CD4-positive, alpha-beta memory T cell (primary cell): Measurements from ENCODE around the gene SPTSSB. TPM values are rescaled to one million over a fixed set of nuclear protein-coding genes. Genes with fewer than 3 reads are reported as not detected.

Experiments used
- CTCF ChIA-PET: fragments of 350-600 bp; sonication (Branson Sonifier 250); formaldehyde crosslinking; loops from one replicate; lab custom pipeline; 2021; ENCODE audit warnings: inconsistent platforms; ENCODE audit not compliant: partially characterized antibody; lab: Charles Lee
- POLR2A ChIA-PET: fragments of 350-600 bp; sonication (Branson Sonifier 250); formaldehyde crosslinking; loops from one replicate; lab custom pipeline; 2021; ENCODE audit not compliant: partially characterized antibody; lab: Charles Lee
- DNase-seq, 5 donors: peaks; one replicate each; pipeline versions ENCODE4 v3.0.0 to v3.0.0-alpha.2; 2020 to 2022; ENCODE audit warnings: mixed read lengths in 1 of 5
- H3K27ac ChIP-seq: one replicate; pipeline ENCODE4 v1.7.0; 2013; ENCODE audit warnings: low read depth, low read length
- H3K27me3 ChIP-seq: 2 replicates; pipeline ENCODE4 v1.7.0; 2013; ENCODE audit warnings: mild to moderate bottlenecking, low read length, moderate library complexity; ENCODE audit not compliant: insufficient read depth
- H3K36me3 ChIP-seq: 2 replicates; pipeline ENCODE4 v1.7.0; 2013; ENCODE audit warnings: mild to moderate bottlenecking, low read length, moderate library complexity; ENCODE audit not compliant: insufficient read depth
- H3K4me1 ChIP-seq: 2 replicates; pipeline ENCODE4 v1.7.0; 2013; ENCODE audit warnings: mild to moderate bottlenecking, low read length, moderate library complexity; ENCODE audit not compliant: insufficient read depth
- H3K4me3 ChIP-seq, 2 donors: one replicate each; pipeline ENCODE4 v1.7.0; 2013; ENCODE audit warnings: low read length in 2 of 2, mild to moderate bottlenecking in 1 of 2
- H3K9me3 ChIP-seq, 2 donors: one replicate each; pipeline ENCODE4 v1.7.0; 2013; ENCODE audit warnings: low read length in 2 of 2, control low read depth in 1 of 2; ENCODE audit not compliant: control insufficient read depth in 1 of 2
- H3K27ac Mint-ChIP-seq, 7 donors: one replicate each; pipeline ENCODE4 v1.8.0; 2020 to 2021; ENCODE audit warnings: mixed read lengths in 7 of 7, mild to moderate bottlenecking in 6 of 7, inconsistent platforms in 3 of 7, moderate library complexity in 3 of 7
- H3K27me3 Mint-ChIP-seq, 2 donors: one replicate each; pipeline ENCODE4 v1.8.0; 2020 to 2021; ENCODE audit warnings: mixed read lengths in 2 of 2
- H3K36me3 Mint-ChIP-seq, 2 donors: one replicate each; pipeline ENCODE4 v1.8.0; 2020 to 2021; ENCODE audit warnings: mixed read lengths in 2 of 2, inconsistent platforms in 1 of 2, mild to moderate bottlenecking in 1 of 2
- H3K4me1 Mint-ChIP-seq, 4 donors: one replicate each; pipeline ENCODE4 v1.8.0; 2020 to 2021; ENCODE audit warnings: mixed read lengths in 4 of 4, mild to moderate bottlenecking in 1 of 4
- H3K4me3 Mint-ChIP-seq, 8 donors: one replicate each; pipeline ENCODE4 v1.8.0; 2020 to 2021; ENCODE audit warnings: mixed read lengths in 8 of 8, mild to moderate bottlenecking in 7 of 8, moderate library complexity in 6 of 8, inconsistent platforms in 3 of 8
- H3K9me3 Mint-ChIP-seq, 8 donors: one replicate each; pipeline ENCODE4 v1.8.0; 2020 to 2021; ENCODE audit warnings: mixed read lengths in 8 of 8, mild to moderate bottlenecking in 5 of 8, inconsistent platforms in 3 of 8, moderate library complexity in 1 of 8
- intact Hi-C: fragments of 100-400 bp; cut with micrococcal nuclease; formaldehyde crosslinking; loops from one replicate; pipeline ENCODE4 v1.15.1; 2023
- polyA plus RNA-seq, 2 donors: library from polyadenylated mRNA; unstranded; fragments of 300-500 nt; fragmentation: Illumina TruSeq; gene quantifications; one replicate each; pipeline ENCODE4 v1.2.3, GENCODE V29; 2021
- total RNA-seq, 2 experiments: library from RNA; stranded (reverse); gene quantifications; one replicate each; pipeline ENCODE4 v1.2.3, GENCODE V29; 2021

SPTSSB gene
- total and polyA plus RNA-seq, 4 experiments from 2014 or later = 0.08 to 0.79 TPM; not detected in 2

- DNase-seq = no peak
- peaks cover 0 to 2% of the 10 kb centered on the region in 2 donors for H3K27me3 Mint-ChIP-seq
- H3K36me3 ChIP-seq = no peaks in the 10 kb centered on the region
- H3K27ac ChIP-seq = no peak overlapping the region
- no peak overlapping the region for H3K27ac Mint-ChIP-seq
- peaks cover under 1 to 2% (median under 1%) of the 10 kb centered on the region in 4 donors for H3K4me1 Mint-ChIP-seq
- ChIA-PET CTCF (no interaction called here), POLR2A (no interaction called here)
- H3K4me3 Mint-ChIP-seq = no peak overlapping the region
- no peak overlapping the region for H3K4me3 ChIP-seq
- no peaks in the 10 kb centered on the region for H3K9me3 ChIP-seq
- no peaks in the 10 kb centered on the region for H3K36me3 Mint-ChIP-seq
- no peaks in the 10 kb centered on the region for H3K9me3 Mint-ChIP-seq
- H3K4me1 ChIP-seq = peaks cover 1% of the 10 kb centered on the region
- intact Hi-C loops = no loop called here
- no peaks in the 10 kb centered on the region for H3K27me3 ChIP-seq
Observed at GRCh38 chr3:161343540-161343939, 27.8 kb downstream of the SPTSSB start.

- Mint-ChIP-seq H3K36me3 (no peaks in the 10 kb centered on the region), H3K9me3 (no peaks in the 10 kb centered on the region), H3K27ac (no peak overlapping the region), H3K4me1 (no peaks in the 10 kb centered on the region), H3K4me3 (no peak overlapping the region), H3K27me3 (peaks cover 0 to 2% of the 10 kb centered on the region in 2 donors)
- no peaks in the 10 kb centered on the region for H3K9me3 ChIP-seq
- no peaks in the 10 kb centered on the region for H3K4me1 ChIP-seq
- no peak overlapping the region for H3K27ac ChIP-seq
- intact Hi-C loops = no loop called here
- H3K27me3 ChIP-seq = no peaks in the 10 kb centered on the region
- ChIA-PET CTCF (no interaction called here), POLR2A (no interaction called here)
- no peak for DNase-seq
- no peaks in the 10 kb centered on the region for H3K36me3 ChIP-seq
- no peak overlapping the region for H3K4me3 ChIP-seq
Observed at GRCh38 chr3:161342629-161343028, 28.7 kb downstream of the SPTSSB start.

GRCh38 chr3:161339517-161340500 is 31.5 kb downstream of the SPTSSB start:
- Mint-ChIP-seq H3K27ac (no peak overlapping the region), H3K4me1 (peaks cover 0 to 2% (median 0%) of the 10 kb centered on the region in 4 donors), H3K4me3 (no peak overlapping the region)

GRCh38 chr3:161337311-161337710 is 34.0 kb downstream of the SPTSSB start:
- Mint-ChIP-seq H3K9me3 (peaks cover 0 to 4% (median 0%) of the 10 kb centered on the region in 8 donors), H3K27ac (no peak overlapping the region), H3K4me3 (no peak overlapping the region), H3K4me1 (peaks cover 0 to 2% (median 0%) of the 10 kb centered on the region in 4 donors), H3K36me3 (no peaks in the 10 kb centered on the region), H3K27me3 (peaks cover 0 to 6% of the 10 kb centered on the region in 2 donors)
- Histone ChIP-seq H3K27ac (no peak overlapping the region), H3K4me1 (no peaks in the 10 kb centered on the region), H3K27me3 (no peaks in the 10 kb centered on the region), H3K9me3 (no peaks in the 10 kb centered on the region), H3K4me3 (no peak overlapping the region), H3K36me3 (no peaks in the 10 kb centered on the region)
- ChIA-PET CTCF (no interaction called here), POLR2A (no interaction called here)
- intact Hi-C loops = no loop called here
- DNase-seq = no peak

More at GRCh38 chr3:161339517-161340500, 31.5 kb downstream of the SPTSSB start:
- Mint-ChIP-seq H3K9me3 (peaks cover 0 to 4% (median 0%) of the 10 kb centered on the region in 8 donors), H3K27me3 (peaks cover 0 to 1% of the 10 kb centered on the region in 2 donors), H3K36me3 (no peaks in the 10 kb centered on the region)
- H3K27me3 ChIP-seq = no peaks in the 10 kb centered on the region
- no peak overlapping the region for H3K4me3 ChIP-seq
- ChIA-PET POLR2A (no interaction called here), CTCF (interaction anchor here (0.6 kb wide), 1 partner anchor 34 kb away, joined by 4 read pairs; no protein-coding TSS in a partner anchor)
- no peak for DNase-seq
- intact Hi-C loops = loop anchor here (1.0 kb wide), 1 partner anchor 10 kb away; no protein-coding TSS in a partner anchor
- H3K9me3 ChIP-seq = no peaks in the 10 kb centered on the region
- H3K4me1 ChIP-seq = no peaks in the 10 kb centered on the region
- no peak overlapping the region for H3K27ac ChIP-seq
- H3K36me3 ChIP-seq = no peaks in the 10 kb centered on the region

- H3K27ac ChIP-seq = no peak overlapping the region
- peaks cover 0 to 2% (median 0%) of the 10 kb centered on the region in 4 donors for H3K4me1 Mint-ChIP-seq
- H3K27me3 Mint-ChIP-seq = peaks cover 0 to 6% of the 10 kb centered on the region in 2 donors
- no peaks in the 10 kb centered on the region for H3K4me1 ChIP-seq
- H3K4me3 ChIP-seq = no peak overlapping the region
- no peaks in the 10 kb centered on the region for H3K36me3 Mint-ChIP-seq
- ChIA-PET CTCF (interaction anchor here (0.7 kb wide), 1 partner anchor 32 kb away, joined by 5 read pairs; no protein-coding TSS in a partner anchor), POLR2A (no interaction called here)
- peaks cover 0 to 4% (median 0%) of the 10 kb centered on the region in 8 donors for H3K9me3 Mint-ChIP-seq
- no peaks in the 10 kb centered on the region for H3K27me3 ChIP-seq
- no peaks in the 10 kb centered on the region for H3K36me3 ChIP-seq
- H3K9me3 ChIP-seq = no peaks in the 10 kb centered on the region
- no peak overlapping the region for H3K4me3 Mint-ChIP-seq
- DNase-seq = no peak
- H3K27ac Mint-ChIP-seq = no peak overlapping the region
- intact Hi-C loops = no loop called here
Observed at GRCh38 chr3:161336661-161337060, 34.7 kb downstream of the SPTSSB start.

- Histone ChIP-seq H3K4me1 (no peaks in the 10 kb centered on the region), H3K27me3 (no peaks in the 10 kb centered on the region), H3K36me3 (no peaks in the 10 kb centered on the region), H3K27ac (no peak overlapping the region), H3K9me3 (no peaks in the 10 kb centered on the region), H3K4me3 (no peak overlapping the region)
- ChIA-PET POLR2A (no interaction called here), CTCF (no interaction called here)
- Mint-ChIP-seq H3K9me3 (peaks cover 0 to 4% (median 0%) of the 10 kb centered on the region in 8 donors), H3K27me3 (peaks cover 2 to 7% of the 10 kb centered on the region in 2 donors), H3K27ac (no peak overlapping the region), H3K4me3 (no peak overlapping the region), H3K36me3 (no peaks in the 10 kb centered on the region), H3K4me1 (peaks cover 0 to 2% (median 0%) of the 10 kb centered on the region in 4 donors)
- intact Hi-C loops = no loop called here
- no peak for DNase-seq
Observed at GRCh38 chr3:161333696-161334095, 37.6 kb downstream of the SPTSSB start.

GRCh38 chr3:161332792-161333191 is 38.5 kb downstream of the SPTSSB start:
- Mint-ChIP-seq H3K9me3 (peaks cover 0 to 4% (median 0%) of the 10 kb centered on the region in 8 donors), H3K27me3 (peaks cover 2 to 7% of the 10 kb centered on the region in 2 donors), H3K27ac (no peak overlapping the region), H3K4me3 (no peak overlapping the region), H3K4me1 (peaks cover 0 to 5% (median 1%) of the 10 kb centered on the region in 4 donors), H3K36me3 (no peaks in the 10 kb centered on the region)
- DNase-seq = no peak
- ChIA-PET POLR2A (no interaction called here), CTCF (no interaction called here)
- intact Hi-C loops = no loop called here
- Histone ChIP-seq H3K4me3 (no peak overlapping the region), H3K27ac (no peak overlapping the region), H3K4me1 (no peaks in the 10 kb centered on the region), H3K9me3 (no peaks in the 10 kb centered on the region), H3K36me3 (no peaks in the 10 kb centered on the region), H3K27me3 (no peaks in the 10 kb centered on the region)
